ELR (cell line): ENCODE results near the gene DDX1.
"Not testable (repeated sequence)": the region's sequence is repeated elsewhere in the genome, so short reads cannot be mapped to it uniquely, and the experiment has no call there.

Experiments used
- DNase-seq: peaks from one replicate; pipeline ENCODE4 v3.0.0-alpha.2; 2015; ENCODE audit warnings: low read depth

The DDX1 gene

DNA sequence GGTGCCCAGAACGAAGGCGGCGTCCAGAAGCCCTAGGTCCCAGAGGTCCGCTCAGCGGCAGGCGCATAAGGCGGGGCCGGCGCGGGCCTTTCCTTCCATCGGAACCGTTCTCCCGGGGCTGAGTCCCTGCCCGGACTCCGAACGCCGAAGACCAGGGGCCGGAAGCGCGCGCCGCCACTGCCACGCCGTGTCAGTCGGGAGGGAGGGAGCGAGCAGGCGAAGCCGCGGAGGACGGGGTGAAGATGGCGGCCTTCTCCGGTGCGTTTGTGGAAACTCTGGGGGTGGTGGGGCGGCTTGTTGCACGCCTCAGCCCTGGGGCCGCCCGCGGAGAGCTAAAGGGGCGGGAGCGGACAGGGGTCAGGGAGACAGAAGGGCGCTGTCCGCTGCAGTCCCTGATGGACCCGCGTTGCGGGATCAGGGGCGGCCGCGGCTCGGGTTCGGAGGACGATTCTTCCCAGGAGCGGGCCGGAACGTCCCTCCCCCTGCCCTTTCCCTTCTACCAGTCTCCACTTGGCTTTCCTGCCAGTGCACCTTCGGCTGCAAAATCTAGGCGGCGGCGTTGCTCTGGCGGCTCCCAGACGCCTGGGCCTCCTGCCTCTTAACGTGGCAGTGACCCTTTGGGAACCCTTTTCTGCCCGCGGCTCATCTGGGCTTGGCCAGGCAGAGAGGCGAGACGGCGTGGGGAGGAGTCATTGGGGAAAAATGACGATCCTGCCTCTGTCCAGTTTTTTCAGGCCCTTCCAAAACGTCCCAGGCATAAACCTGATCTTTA is at the start of gene DDX1:
Gene DDX1 (plus strand): TSS at position 177 of the 772 bp plus-strand sequence. CDS start 66 bp downstream, at position 243.
- DNase-seq, result peak; percentile 86

DNA sequence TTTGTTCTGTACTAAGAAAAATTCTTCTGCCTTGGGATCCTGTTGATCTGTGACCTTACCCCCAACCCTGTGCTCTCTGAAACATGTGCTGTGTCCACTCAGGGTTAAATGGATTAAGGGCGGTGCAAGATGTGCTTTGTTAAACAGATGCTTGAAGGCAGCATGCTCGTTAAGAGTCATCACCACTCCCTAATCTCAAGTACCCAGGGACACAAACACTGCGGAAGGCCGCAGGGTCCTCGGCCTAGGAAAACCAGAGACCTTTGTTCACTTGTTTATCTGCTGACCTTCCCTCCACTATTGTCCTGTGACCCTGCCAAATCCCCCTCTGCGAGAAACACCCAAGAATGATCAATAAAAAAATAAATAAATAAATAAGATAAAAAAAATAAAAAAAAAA is 49.4 kb upstream of the DDX1 start:
- DNase-seq, result not testable (repeated sequence)

DNA sequence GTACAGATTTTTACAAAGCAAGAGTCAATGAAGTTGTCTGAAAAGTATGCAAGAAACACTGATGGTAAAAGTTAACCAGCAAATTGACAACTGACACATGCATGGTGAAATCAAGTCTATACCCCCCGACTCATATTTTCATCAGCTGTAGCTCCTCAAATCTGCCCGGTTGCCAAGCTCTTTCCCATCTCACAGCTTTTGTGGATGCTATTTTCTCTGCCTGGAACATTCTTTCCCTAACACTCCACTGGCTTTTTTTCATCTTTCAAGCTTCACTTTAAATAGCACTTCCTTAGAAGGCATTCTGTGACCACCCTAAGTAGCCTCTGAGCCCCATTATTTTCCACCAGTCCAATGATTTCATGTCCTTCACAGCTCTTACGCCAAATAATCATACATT is 48.6 kb upstream of the DDX1 start:
- DNase-seq, result no peak

DNA sequence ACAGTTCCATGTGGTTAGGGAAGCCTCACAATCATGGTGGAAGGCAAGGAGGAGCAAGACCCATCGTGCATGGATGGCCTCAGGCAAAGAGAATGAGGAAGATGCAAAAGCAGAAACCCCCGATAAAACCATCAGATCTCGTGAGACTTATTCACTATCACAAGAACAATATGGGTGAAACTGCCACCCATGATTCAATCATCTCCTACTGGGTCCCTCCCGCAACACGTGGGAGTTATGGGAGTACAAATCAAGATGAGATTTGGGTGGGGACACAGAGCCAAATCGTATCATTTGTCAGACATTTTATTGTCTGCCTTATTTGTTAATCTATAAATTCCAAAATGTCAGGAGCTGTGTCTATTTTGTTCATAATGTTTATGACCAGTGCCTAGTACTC is 48.1 kb upstream of the DDX1 start:
- DNase-seq, result no peak

DNA sequence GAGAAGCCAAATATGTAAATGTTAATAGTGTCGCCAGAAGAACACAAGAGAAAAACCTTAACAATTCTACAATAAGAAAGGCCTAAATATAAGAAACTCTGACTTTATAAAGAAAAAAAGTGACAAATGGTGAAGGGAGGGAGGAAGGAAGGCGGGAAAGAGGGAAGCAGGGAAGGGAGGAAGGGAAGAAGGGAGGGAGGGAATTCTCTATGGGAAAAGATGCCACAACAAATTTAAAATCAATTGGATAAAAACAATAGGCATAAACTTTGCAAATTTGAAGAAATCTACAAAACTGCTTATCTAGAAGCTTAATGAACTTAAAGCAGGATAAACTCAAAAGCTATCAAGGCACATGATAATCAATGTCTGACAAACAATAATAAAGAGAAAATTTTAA is 47.4 kb upstream of the DDX1 start:
- no peak for DNase-seq

DNA sequence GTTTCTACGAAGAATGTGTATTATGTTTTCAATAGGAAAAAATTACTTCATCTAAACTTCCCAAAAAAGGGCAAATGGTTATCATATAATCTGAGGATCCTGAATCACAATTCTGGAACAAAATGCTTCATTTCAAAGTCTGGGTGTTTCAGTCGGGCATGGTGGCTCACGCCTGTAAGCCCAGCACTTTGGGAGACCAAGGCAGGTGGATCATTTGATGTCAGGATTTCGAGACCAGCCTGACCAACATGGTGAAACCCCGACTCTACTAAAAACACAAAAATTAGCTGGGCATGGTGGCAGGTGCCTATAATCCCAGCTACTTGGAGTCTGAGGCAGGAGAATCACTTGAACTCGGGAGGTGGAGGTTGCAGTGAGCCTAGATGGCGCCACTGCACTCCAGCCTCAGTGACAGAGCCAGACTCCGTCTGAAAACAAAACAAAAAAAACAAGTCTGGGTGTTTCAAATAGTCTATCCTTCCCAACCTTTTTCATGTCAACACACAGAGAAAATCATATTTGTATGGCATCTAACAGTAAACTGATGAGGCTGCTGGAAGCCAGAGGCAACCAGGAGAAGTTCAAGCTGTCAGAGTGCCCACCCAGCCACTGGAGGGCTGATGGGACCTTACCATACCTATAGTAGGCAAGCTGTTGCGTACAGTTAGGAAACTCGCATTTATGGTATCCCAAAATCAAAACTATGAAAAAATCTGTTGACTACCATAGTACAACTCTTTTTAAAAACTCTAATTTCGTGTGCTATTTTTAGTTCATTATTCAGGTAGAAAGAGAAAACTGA is 45.2 kb upstream of the DDX1 start:
- DNase-seq, result no peak

DNA sequence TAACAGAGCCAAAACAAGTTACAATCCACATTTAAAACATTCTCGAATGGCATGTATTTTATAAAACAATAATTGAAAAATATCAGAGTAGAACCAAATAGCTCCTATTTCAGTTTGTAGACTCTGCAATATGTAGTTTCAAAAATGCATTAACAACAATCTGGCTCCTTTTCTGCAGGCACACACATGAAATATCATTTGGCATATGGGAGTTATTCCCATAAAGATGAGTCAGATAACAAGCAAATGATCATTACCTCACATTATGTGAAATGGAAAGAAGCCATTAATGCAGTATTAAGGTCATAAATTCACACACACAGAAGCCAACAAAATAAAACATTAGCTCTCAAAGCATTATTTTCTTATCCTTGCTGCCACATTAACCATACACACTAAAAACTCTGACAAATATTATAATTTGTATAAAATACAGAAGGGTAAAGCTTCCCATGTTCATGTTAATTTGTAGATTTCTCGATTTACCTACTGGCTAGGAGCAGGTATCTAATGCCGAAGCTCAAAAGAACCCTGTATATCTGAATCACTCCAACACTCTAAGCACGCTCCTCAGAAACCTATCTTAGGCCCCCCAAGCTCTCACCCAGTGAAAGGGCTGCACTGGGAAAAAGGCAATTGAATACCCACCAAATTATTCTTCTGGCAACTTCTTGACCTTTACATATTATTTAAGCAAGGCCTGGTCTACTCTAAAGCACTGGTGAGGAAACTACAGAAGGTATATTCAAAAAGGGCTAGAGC is 44.4 kb upstream of the DDX1 start:
- DNase-seq, result no peak

DNA sequence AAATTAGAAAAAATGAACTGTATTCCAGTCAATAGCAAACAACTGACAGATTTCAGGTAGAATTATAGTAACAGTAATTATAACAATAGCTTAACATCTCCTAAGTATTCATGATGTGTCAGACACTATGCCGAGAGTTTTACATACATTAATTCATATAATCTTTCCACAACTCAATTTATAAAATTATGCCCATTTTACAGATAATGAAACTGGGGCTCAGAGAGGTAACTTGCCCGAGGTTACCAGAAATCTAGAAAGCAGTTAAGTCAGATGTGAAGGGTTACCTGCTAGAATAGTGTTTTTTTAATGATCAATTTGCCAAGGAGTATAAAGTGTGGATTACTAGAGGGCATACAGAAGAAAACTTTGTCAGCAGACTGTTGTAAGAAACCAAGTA is 42.7 kb upstream of the DDX1 start:
- no peak for DNase-seq

DNA sequence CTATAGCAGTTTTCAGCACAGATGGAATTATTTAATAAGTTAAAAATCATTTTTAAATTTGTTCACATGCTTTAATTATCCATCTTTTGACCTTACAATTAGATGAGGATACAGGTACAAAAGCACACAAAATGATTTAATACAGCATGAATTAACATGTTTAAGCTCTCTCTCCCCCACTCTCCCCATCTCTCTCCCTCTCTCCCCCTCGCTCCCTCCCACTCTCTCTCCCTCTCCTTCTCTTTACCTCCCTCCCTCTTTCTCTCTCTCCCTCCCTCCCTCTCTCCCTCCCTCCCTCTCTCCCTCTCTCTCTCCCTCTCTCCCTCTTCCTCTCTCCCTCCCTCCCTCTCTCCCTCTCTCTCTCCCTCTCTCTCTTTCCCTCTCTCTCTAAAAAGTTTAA is 38.1 kb upstream of the DDX1 start:
- no peak for DNase-seq

DNA sequence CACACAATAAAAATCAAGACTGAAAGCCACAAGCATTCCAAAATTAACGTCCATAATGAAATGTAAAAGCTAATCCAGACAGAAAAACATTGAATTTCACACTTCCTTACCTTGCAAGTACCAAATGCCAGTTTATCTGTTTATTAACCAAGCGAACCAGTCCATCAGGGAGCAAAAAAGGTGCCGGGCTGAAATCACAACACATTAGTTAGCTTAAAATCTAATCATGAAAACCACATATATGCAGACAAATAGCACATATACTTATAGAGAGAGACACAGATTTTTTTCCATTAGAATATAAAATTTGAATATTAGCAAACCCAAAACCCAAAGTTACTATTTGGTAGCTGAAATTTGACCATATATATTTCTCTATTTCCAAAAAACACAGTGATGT is 37.7 kb upstream of the DDX1 start:
- DNase-seq, result no peak

DNA sequence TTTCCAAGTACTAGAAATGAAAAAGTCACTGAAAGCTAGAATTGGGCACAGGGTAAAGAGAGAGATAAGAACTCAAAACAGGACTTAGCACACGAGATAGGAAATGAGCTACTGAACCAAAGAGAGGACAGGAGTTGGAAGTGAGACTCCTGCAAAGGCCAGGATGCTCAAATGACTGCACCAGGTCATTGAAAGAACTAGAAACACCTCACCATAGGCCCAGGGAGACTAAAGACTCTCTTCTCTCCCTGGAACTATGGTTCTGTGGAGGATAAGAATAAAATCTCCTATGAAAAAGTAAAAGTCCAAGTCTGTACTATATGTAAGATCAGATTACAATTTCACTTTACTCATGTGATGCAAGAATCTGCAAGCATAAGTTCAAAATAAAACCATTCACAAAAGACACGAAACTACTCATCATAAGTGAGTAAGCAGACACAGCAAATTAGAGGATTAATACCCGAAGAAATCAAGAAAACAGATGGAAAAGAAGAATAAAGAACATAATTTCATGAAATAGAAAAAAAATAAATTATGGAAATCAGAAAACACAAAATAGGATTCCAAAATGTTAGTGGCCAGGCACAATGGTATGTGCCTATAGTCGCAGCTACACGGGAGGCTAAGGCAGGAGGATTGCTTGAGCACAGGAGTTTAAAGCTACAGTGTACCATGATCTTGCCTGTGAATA is 37.0 kb upstream of the DDX1 start:
- DNase-seq, result no peak

DNA sequence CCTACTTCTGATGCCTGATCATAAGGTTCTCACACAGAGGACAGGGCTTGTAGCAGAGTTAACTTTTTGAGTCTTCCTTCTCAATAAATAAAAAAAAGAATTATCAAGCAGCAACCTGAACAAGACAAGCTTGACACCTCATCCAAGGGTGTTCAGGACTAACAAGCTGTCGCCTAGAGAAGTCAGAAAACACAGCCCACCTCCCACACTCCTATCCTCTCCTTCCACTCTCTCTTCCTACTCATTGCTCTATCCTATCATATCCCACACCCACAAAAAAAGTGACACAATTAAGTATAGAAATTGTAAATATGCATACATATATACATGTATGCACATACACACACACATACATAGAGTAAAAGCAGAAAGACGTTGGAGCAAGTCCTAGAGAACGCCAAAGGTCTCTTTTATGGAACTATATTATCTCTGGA is 35.9 kb upstream of the DDX1 start:
- no peak for DNase-seq

DNA sequence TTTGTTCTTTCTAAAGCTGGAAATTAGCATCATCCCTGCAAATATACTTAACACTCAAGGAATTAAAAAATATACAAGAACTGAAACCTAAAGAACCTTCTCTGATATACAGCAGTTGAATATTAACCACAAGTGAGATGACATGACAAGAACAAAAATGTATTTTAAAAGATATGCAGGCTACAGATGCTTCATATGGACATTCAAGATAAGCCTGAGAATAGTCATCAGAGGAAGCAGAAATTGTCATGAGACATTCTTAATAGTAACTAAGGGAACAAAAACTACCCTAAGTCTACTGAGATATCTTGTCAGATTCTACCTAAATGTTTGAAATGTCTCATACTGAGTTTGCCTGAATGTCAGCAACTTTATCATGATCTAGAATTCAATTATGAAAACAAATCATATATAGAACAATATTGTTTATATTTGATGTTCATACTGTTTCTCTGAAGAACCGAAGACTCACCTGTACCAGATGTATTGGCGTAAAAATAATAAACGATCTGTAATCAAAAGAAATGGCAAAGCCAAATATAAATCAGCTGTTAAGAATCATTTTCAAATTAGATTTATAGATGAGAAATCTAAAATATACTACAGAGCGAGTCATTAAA is 35.2 kb upstream of the DDX1 start:
- DNase-seq, result no peak

DNA sequence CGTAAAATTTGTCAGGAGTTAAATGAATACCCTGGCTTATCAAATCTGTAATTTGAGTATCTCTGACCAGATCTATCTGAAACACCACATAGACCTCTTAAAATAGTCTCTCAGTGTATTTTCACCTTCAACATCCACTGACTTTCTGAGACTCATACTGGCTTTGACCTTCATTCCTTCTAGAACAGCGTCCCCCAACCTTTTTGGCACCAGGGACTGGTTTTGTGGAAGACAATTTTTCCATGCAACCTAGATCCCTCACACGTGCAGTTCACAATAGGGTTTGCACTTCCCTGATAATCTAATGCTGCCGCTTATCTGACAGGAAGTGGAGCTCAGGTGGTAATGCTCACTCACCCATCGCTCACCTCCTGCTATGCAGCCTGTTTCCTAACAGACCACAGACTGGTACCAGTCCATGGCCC is 33.8 kb upstream of the DDX1 start:
- DNase-seq, result peak; percentile 20

DNA sequence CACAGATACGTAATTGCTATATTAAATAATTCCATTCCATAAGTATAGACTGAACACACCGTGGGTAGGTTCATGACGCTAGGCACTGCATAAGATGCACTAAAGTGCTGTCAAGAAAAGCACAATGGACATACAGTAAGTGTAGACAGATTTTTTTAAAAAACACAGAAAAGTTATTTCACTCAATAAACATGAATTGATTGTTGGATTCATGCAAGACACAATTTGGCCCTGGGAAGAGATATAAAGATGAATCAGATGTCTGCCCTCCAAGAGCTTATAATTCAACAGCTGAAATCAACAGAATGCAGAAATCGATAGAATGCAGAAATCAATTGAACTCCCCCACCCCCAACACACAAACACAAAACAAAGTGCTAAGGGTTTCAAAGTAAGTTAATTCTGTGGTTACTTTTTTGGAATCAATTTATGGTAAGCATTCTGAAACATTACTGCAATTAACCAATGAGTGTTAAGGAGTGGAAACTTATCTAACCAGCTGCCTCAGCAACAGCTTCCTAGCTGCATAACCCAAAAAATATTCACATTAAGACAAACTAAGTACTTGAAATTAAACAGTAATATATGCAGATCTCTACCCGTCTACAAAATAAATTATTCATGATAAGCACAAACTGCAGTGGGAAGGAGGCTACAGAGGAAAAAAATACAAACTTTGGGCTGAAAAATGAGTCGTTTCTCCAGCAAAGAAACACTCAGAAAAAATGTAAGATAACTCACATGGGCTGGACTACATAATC is 32.1 kb upstream of the DDX1 start:
- DNase-seq, result no peak

DNA sequence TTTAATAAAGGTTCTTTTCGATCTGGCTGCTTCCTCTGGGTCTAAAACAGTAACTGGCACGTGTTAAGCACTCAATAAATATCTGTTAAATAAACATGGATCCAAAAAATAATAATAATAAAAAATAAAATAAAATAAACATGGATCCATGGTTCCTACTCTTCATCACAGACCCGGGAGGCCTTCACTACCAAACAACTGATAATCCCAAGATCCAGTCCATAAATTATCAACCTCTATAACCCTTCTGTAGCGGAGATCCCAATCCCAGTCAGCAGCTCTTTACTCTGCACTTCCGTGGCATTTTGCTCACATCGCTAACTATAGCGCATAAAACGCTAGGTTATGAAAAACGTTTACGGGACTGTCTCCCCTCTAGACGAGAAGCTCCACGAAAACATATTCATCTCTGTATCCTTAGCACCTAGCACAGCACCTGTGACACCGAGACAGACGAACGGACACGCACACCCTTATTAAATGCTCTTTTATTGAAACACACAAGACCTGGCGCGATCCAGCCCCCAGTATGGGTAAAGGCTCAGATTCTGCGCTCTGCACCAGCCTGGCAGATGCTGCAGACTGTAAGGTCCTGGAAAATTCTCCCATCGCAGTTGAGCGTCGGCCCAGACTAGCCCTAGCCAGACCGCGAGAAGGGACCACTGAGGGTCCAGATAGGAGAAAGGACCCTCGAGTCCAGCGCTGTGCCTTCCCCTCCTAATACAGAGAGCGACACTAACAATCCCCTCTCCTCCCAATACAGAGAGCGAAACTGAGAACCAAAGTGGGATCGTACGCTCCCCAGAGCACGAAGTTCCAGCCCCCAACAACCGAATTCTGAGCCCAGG is 31.3 kb upstream of the DDX1 start:
- peak; percentile 51 for DNase-seq

DNA sequence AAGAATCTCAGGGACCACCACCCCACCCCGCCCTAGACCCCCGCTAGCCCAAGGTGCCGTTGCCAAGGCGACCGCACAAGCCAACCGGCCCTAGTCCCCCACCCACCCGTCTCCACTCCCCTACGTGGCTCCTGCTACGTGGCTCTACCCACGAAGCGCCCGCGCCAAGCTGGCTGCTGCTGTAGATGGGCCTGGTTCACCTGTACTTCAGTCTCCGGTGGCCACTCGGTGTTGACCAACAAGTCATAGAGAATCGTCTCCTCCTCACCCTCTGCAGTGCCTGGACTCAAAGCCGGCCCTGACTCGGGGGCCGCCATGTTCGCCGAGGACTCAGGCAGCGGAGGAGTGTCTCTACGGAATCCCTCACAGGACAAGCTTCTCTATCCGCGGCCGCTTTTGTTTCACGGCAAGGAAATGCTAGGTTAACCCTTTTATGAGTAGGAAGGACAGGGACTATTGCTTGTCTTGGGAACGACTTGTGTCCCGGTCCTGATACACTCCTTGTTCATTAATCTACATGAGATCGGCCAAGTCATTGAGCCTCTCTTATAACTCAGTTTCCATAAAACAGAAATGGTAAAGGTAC is 30.6 kb upstream of the DDX1 start, which contains the start of gene NBAS:
Gene NBAS (minus strand): TSS at position 347 of the 586 bp plus-strand sequence. CDS start 30 bp downstream, at position 317.
- peak; percentile 88 for DNase-seq

DNA sequence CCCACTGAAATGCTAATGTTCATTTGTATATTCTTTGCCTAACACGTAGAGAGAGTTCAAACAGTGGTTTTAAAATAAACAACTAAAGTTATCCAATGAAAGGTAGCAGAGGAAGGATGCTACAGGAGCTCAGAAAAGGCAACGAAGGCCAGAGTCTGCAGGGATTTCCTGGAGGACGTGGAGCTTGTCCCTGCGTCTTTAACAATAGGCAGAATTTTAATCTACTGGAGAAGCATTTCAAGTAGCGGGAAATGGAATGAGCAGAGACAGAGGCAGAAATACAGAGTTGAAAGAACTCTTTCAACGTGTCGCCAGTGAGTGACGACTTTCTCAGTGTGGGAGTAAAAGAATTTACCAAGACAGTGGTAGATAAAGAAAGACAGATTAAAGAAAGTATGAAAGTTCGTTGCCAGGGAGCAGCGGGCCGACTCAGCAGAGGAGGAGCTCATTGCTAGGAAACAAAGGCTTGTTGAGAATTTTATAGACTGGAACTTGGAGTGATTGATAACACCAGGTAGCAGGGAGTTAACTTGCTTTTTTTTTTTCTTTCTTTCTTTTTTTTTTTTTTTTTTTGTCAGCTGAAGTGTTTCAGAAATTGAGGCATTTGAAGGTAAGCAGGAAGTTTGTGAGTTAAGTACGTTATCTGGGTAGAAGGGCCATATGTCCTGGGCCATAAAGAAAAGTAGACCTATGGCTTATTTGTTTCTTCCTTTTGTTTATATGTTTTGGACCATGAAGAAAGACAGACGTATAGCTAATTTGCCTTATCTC is 29.9 kb upstream of the DDX1 start:
- DNase-seq, result peak; percentile 44
